HG03135 (cell line): Measurements from ENCODE around the gene OCLN.
A peak's percentile ranks its signal among the peaks of the same experiment; 100 is the strongest.
"Not testable (repeated sequence)": the region's sequence is repeated elsewhere in the genome, so short reads cannot be mapped to it uniquely, and the experiment has no call there.

ENCODE experiments used
- ATAC-seq: cut with Tn5 transposase; IDR thresholded peaks from one replicate; pipeline ENCODE4 v1.9.1; 2021; ENCODE audit warnings: mild to moderate bottlenecking, moderate library complexity; ENCODE audit not compliant: unreplicated experiment

The OCLN gene

GRCh38 chr5:69527128-69527770, 34.7 kb downstream of the OCLN start:
- no peak for ATAC-seq

- no peak for ATAC-seq
Measured at GRCh38 chr5:69528035-69528434, 35.4 kb downstream of the OCLN start.

- ATAC-seq = no peak
Measured at GRCh38 chr5:69528609-69529008, 36.0 kb downstream of the OCLN start.

- no peak for ATAC-seq
Measured at GRCh38 chr5:69530561-69531405, 38.2 kb downstream of the OCLN start.

- ATAC-seq = no peak
Measured at GRCh38 chr5:69531406-69531801, 38.8 kb downstream of the OCLN start.

DNA sequence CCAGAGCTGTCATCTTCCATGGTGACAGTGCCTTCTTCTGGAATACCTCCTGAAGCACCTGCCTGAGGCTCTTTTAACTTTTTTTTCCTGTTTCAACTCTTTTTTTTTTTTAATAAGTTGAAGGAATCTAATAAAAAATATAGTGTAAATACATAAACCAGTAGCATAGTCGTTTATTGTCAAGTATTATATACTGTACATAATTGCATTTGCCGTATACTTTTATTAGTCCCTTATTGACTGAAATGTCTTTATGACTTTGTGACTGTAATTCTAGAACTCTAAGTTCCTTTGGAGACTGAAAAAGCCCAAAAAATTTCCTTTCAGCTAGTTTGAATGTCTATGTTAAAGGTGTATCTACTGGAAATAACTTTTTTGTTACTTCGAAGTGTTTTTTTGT, 45.3 kb downstream of the OCLN start:
- ATAC-seq = not testable (repeated sequence)

- not testable (repeated sequence) for ATAC-seq
Measured at GRCh38 chr5:69538735-69539134, 46.1 kb downstream of the OCLN start.

DNA sequence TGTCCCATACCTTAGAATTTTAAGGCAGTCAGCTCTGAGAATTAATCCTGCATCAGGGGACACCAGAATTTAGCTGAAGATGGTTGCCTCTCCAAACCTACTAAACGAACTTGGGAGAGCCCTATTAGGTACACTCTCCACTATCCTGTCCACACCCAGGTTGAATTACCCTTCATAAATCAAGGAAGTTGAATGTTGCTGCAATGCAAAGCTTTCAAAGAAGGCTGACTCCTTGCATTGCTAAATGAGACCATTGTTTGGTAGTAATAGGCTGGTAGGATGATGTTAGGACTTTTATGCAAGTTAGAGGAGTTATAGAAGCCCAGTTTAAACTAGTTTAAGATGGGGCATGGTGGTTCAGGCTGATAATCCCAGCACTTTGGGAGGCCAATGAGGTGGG, 48.8 kb downstream of the OCLN start:
- not testable (repeated sequence) for ATAC-seq

- ATAC-seq = not testable (repeated sequence)
Measured at GRCh38 chr5:69542838-69543618, 50.4 kb downstream of the OCLN start.

DNA sequence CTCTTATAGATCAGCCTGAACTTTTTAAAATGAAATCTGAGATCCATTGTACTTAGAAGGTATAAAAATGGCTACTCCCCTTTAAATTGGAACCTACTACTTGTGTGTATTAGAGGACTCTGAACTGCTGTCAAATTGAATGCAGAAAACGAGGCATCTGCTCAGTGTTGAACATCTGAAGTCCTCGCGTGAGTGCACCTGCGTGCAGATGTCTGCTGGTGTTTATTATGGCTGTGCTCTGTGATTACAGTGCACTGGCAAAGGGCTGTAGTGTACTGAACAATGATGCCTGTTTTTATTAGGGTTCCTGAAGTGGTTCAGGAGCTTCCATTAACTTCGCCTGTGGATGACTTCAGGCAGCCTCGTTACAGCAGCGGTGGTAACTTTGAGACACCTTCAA, 52.0 kb downstream of the OCLN start:
- not testable (repeated sequence) for ATAC-seq

DNA sequence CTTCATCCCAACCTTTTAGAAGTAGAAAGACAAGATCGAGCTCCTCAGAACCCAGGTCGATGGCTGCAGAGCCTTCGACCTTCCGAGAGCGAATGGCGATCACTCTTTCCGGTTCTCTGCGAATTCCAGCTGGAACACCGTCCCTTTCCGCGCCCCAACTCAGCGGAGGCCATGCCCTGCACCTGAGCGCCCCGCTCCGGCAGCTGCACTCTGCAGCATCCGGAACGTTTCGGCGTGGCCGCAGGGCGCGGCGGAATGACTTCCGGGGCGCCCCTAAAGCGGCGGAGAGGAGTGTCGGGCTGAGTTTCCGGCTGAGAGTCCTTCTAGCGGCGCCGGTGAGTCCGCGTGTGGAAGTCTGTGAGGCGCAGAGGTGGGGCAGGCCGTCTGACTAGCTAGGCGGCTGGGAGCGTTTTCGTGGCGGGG, 67.3 kb downstream of the OCLN start, which contains the start of gene GTF2H2C:
GTF2H2C (plus strand) TSS at position 284 of the 423 bp plus-strand sequence. CDS start 4,942 bp downstream, outside the sequence.
- peak; percentile 96 for ATAC-seq

DNA sequence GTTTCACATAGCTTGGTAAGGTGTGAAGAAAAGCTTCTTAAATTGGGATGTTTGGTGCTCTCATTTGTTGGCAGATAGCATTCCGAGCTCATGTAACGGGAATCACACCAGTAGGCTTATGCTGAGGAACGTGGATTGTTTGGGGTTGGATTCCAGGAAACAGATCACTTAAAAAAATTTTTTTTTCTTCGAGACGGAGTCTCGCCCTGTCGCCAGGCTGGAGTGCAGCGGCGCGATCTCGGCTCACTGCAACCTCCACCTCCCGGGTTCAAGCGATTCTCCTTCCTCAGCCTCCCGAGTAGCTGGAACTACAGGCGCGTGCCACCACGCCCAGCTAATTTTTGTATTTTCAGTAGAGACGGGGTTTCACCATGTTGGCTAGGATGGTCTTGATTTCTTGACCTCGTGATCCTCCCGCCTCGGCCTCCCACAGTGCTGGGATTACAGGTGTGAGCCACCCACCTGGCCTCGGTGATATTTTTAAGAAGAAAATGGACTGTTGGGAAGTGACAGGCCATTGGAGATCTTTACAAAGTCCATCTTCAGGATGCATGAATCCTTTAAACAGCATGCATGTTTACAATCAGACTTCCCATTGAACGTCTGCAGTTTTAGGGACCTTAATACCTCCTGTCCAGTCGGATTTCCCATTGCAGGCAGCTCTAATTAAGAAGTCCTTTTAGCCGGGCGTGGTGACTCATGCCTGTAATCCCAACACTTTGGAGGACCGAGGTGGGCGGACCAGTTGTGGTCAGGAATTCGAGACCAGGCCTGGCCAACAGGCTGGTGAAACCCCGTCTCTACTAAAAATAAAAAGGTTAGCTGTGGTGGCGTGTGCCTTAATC, 68.2 kb downstream of the OCLN start:
- ATAC-seq = not testable (repeated sequence)

- not testable (repeated sequence) for ATAC-seq
Measured at GRCh38 chr5:69566172-69566571, 73.6 kb downstream of the OCLN start.

GRCh38 chr5:69568072-69568471, 75.5 kb downstream of the OCLN start:
- not testable (repeated sequence) for ATAC-seq

- not testable (repeated sequence) for ATAC-seq
Measured at GRCh38 chr5:69583356-69583755, 90.8 kb downstream of the OCLN start.

DNA sequence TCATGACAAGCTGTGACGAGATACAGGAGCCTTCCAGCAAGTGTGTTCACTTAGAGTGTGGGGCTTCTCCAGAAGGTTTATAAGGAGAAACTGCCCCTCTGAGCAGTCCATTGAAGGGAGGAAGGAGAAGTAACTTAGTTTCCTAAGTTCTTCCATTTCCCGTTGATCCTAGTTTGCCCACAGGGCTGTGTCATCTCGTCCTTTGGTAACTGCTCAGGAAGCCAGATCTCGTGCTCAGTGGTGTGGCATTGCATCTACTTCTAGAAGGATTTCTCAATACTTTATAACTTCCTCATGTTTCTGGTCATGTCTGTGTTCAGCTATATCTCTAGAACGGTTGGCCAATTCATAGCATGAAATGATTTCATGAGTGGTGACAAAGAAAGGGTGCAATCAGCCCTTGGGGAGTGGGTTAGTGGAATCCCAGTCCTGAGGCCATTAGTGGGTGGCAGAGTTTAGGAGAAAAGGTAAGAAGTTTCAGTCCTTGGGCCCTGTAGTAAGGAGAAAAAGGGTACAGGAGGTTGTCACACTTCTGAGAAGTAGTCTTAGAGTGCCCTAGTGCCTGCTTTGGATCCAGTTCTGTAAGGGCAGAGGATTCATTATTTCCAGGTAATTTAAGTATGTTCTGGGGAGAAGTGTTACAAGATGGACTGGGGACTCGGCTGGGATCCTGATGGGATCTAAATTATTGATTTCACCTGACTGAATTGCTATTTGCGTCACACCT, 103.7 kb downstream of the OCLN start:
- not testable (repeated sequence) for ATAC-seq

- peak; percentile 85 for ATAC-seq
Measured at GRCh38 chr5:69601947-69602346, 109.4 kb downstream of the OCLN start.

DNA sequence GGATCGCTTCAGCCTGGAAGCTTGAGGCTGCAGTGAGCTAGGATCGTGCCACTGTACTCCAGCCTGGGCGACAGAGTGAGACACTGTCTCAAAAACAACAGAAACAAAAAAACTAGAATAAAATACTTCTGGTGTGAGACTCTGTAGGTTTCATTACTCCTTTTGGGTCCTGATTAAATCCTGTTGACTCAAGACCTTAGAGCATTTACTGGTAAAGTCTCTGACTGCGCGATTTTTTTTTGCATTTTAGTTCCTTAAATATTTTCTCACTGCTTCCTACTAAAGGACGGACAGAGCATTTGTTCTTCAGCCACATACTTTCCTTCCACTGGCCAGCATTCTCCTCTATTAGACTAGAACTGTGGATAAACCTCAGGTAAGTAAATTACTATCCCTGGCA, 114.2 kb downstream of the OCLN start:
- not testable (repeated sequence) for ATAC-seq
